GM23248 (cell line): ENCODE results near the gene DHODH.

Source experiments
- EZH2 ChIP-seq: fragments of 200-600 bp; sonication (generic); IDR thresholded peaks from 2 replicates; pipeline ENCODE4 v1.6.1; 2018; ENCODE audit warnings: antibody characterized with exemption, mild to moderate bottlenecking; ENCODE audit not compliant: insufficient read depth, poor library complexity, severe bottlenecking
- EZH2phosphoT487 ChIP-seq: fragments of 200-600 bp; sonication (generic); IDR thresholded peaks from 2 replicates; pipeline ENCODE4 v1.6.1; 2018; ENCODE audit warnings: antibody characterized with exemption, moderate library complexity, mild to moderate bottlenecking, low read depth; ENCODE audit not compliant: insufficient read depth

DNA sequence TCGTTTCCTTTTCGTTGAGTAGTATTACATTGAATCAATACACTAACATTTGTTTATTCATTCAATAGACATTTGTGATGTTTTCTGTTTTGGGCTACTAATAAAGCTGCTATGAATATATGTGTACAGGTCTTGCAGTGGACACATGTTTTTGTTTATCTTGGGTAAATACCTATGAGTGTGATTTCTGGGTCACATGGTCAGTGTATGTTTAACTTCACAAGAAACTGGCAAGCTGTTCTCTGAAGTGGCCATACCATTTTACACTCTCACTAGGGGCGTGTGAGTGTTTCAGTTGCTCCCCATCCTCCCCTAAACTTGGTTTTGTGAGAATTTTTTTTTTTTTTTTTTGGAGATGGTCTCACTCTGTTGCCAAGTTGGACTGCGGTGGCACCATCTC is 43.3 kb upstream of the DHODH start:
- TF ChIP-seq EZH2 (no peak), EZH2phosphoT487 (no peak)
